Measurements from ENCODE around the gene ZNF506. TPM values are rescaled to one million over a fixed set of nuclear protein-coding genes. Genes with fewer than 3 reads are reported as not detected.

Gene ZNF506
- total and polyA plus RNA-seq, 2 experiments from 2014 or later, result 9.9 to 47.1 TPM

- Histone ChIP-seq H3K27me3 (no peaks in the 10 kb centered on the region), H3K4me3 (no peak overlapping the region), H3K36me3 (replicated peaks; ENCODE audit: insufficient read depth, low read depth) (no peaks in the 10 kb centered on the region), H3K4me1 (ENCODE audit: insufficient read depth) (no peaks in the 10 kb centered on the region), H4K20me1 (ENCODE audit: insufficient read depth, poor library complexity, severe bottlenecking) (no peaks in the 10 kb centered on the region), H3K79me2 (no peaks in the 10 kb centered on the region), H3K9me2 (replicated peaks; ENCODE audit: insufficient read depth) (no peaks in the 10 kb centered on the region), H3K4me2 (no peak overlapping the region), H2AFZ (no peak overlapping the region), H3K9me3 (ENCODE audit: low read depth) (peaks cover 2% of the 10 kb centered on the region), H3K27ac (no peak overlapping the region)
- DNase-seq (ENCODE audit: low spot score), result no peak
- no peak for TF ChIP-seq EZH2phosphoT487 (IDR thresholded peaks at IDR 0.05; ENCODE audit: low read depth, severe bottlenecking, unreplicated experiment)
- WGBS (ENCODE audit: low lambda C conversion rate, missing lambda C conversion rate), result 96% methylated on average over 6 of the region's 6 CpGs
Measured at GRCh38 chr19:19849056-19849455, 27.5 kb upstream of the ZNF506 start.

- H2AFZ ChIP-seq, result no peak overlapping the region
- no peak overlapping the region for H3K4me2 ChIP-seq
- no peaks in the 10 kb centered on the region for H3K4me1 ChIP-seq (ENCODE audit: insufficient read depth)
- no peaks in the 10 kb centered on the region for H3K79me2 ChIP-seq
- H3K27ac ChIP-seq, result no peak overlapping the region
- WGBS (ENCODE audit: low lambda C conversion rate, missing lambda C conversion rate), result 93% methylated on average over 12 of the region's 12 CpGs
- H4K20me1 ChIP-seq (ENCODE audit: insufficient read depth, poor library complexity, severe bottlenecking), result no peaks in the 10 kb centered on the region
- no peak for TF ChIP-seq CTCF (IDR thresholded peaks at IDR 0.05; ENCODE audit: poor library complexity)
- no peak for TF ChIP-seq EZH2 (IDR thresholded peaks at IDR 0.05; ENCODE audit: borderline replicate concordance)
- no peak for TF ChIP-seq EZH2phosphoT487 (IDR thresholded peaks at IDR 0.05; ENCODE audit: low read depth, severe bottlenecking, unreplicated experiment)
- no peaks in the 10 kb centered on the region for H3K27me3 ChIP-seq
- no peak for DNase-seq (ENCODE audit: low spot score)
- H3K36me3 ChIP-seq (replicated peaks; ENCODE audit: insufficient read depth, low read depth), result no peaks in the 10 kb centered on the region
- H3K9me2 ChIP-seq (replicated peaks; ENCODE audit: insufficient read depth), result no peaks in the 10 kb centered on the region
- H3K9me3 ChIP-seq (ENCODE audit: low read depth), result peaks cover 4% of the 10 kb centered on the region
- no peak overlapping the region for H3K4me3 ChIP-seq
Measured at GRCh38 chr19:19847781-19848180, 26.2 kb upstream of the ZNF506 start.

- no peak overlapping the region for H3K27ac ChIP-seq
- no peak for DNase-seq (ENCODE audit: low spot score)
- H3K79me2 ChIP-seq, result no peaks in the 10 kb centered on the region
- H3K27me3 ChIP-seq, result no peaks in the 10 kb centered on the region
- H3K9me3 ChIP-seq (ENCODE audit: low read depth), result peaks cover 28% of the 10 kb centered on the region
- no peaks in the 10 kb centered on the region for H3K36me3 ChIP-seq (replicated peaks; ENCODE audit: insufficient read depth, low read depth)
- H3K4me3 ChIP-seq, result no peak overlapping the region
- no peak for TF ChIP-seq CTCF (IDR thresholded peaks at IDR 0.05; ENCODE audit: poor library complexity)
- no peak for TF ChIP-seq EZH2 (IDR thresholded peaks at IDR 0.05; ENCODE audit: borderline replicate concordance)
- TF ChIP-seq EZH2phosphoT487 (IDR thresholded peaks at IDR 0.05; ENCODE audit: low read depth, severe bottlenecking, unreplicated experiment), result no peak
- no peak overlapping the region for H2AFZ ChIP-seq
- no peak overlapping the region for H3K4me2 ChIP-seq
- H3K9me2 ChIP-seq (replicated peaks; ENCODE audit: insufficient read depth), result no peaks in the 10 kb centered on the region
- H3K4me1 ChIP-seq (ENCODE audit: insufficient read depth), result no peaks in the 10 kb centered on the region
- H4K20me1 ChIP-seq (ENCODE audit: insufficient read depth, poor library complexity, severe bottlenecking), result no peaks in the 10 kb centered on the region
Measured at GRCh38 chr19:19835560-19836038, 14.0 kb upstream of the ZNF506 start.

- Histone ChIP-seq H3K79me2 (no peaks in the 10 kb centered on the region), H3K27me3 (no peaks in the 10 kb centered on the region), H3K9me2 (replicated peaks; ENCODE audit: insufficient read depth) (no peaks in the 10 kb centered on the region), H3K4me2 (no peak overlapping the region), H3K4me1 (ENCODE audit: insufficient read depth) (no peaks in the 10 kb centered on the region), H3K36me3 (replicated peaks; ENCODE audit: insufficient read depth, low read depth) (no peaks in the 10 kb centered on the region), H3K27ac (no peak overlapping the region), H2AFZ (no peak overlapping the region), H4K20me1 (ENCODE audit: insufficient read depth, poor library complexity, severe bottlenecking) (no peaks in the 10 kb centered on the region), H3K4me3 (no peak overlapping the region), H3K9me3 (ENCODE audit: low read depth) (peaks cover 10% of the 10 kb centered on the region)
- TF ChIP-seq EZH2phosphoT487 (IDR thresholded peaks at IDR 0.05; ENCODE audit: low read depth, severe bottlenecking, unreplicated experiment) (no peak), CTCF (IDR thresholded peaks at IDR 0.05; ENCODE audit: poor library complexity) (no peak), EZH2 (IDR thresholded peaks at IDR 0.05; ENCODE audit: borderline replicate concordance) (no peak)
- no peak for DNase-seq (ENCODE audit: low spot score)
- WGBS (ENCODE audit: low lambda C conversion rate, missing lambda C conversion rate), result 92% methylated on average over 11 of the region's 11 CpGs
Measured at GRCh38 chr19:19826875-19827274, 5.3 kb upstream of the ZNF506 start.
